ENCODE results near the gene PCDHGC4. TPM values are rescaled to one million over a fixed set of nuclear protein-coding genes. Genes with fewer than 3 reads are reported as not detected.

The PCDHGC4 gene
- total and polyA plus RNA-seq, 2 of the 8 experiments (the other 6 are each of a cell fraction or from before 2014, with no cell fraction given), result 2.1 to 2.4 TPM

GRCh38 chr5:141479776-141480175 lies 5.1 kb upstream of the PCDHGC4 start (continued):
- TF ChIP-seq KDM5A (IDR thresholded peaks at IDR 0.05; ENCODE audit: low read length) (no peak), ZNF274 (IDR thresholded peaks at IDR 0.05; ENCODE audit: borderline replicate concordance, extremely low read depth, low read length) (no peak), TEAD4 (IDR thresholded peaks at IDR 0.05; ENCODE audit: low read depth, low read length) (no peak), SAP30 (IDR thresholded peaks at IDR 0.05; ENCODE audit: insufficient read depth, insufficient replicate concordance, low read length) (no peak)
